ENCODE results near the gene ABO. TPM values are rescaled to one million over a fixed set of nuclear protein-coding genes. Genes with fewer than 3 reads are reported as not detected.
A peak's percentile ranks its signal among the peaks of the same experiment; 100 is the strongest.

Gene ABO
- total RNA-seq, 4 donors from 2014 or later: 43.7 to 283 (median 148) TPM

DNA sequence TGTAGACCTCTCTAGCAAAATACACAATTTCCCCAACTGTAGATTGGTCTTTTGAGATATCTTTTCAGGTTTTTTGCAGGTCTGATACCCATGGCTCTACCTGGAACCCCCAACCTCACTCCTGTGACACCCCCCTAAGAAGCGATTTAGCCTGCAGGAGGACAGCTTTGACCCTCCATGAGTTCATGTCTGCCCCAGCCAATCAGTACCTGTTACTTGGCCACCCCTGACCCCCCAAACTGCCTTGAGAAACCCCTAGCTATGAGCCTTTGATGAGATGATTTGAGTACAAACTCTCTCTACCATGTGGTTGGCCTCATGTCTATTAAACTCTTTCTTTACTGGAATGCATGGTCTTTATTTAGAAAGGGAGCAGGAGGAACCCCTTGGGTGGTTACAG, 25.7 kb downstream of the ABO start:
- no peak for TF ChIP-seq POLR2A (IDR thresholded peaks at IDR 0.05)
- TF ChIP-seq, protein P1, sequence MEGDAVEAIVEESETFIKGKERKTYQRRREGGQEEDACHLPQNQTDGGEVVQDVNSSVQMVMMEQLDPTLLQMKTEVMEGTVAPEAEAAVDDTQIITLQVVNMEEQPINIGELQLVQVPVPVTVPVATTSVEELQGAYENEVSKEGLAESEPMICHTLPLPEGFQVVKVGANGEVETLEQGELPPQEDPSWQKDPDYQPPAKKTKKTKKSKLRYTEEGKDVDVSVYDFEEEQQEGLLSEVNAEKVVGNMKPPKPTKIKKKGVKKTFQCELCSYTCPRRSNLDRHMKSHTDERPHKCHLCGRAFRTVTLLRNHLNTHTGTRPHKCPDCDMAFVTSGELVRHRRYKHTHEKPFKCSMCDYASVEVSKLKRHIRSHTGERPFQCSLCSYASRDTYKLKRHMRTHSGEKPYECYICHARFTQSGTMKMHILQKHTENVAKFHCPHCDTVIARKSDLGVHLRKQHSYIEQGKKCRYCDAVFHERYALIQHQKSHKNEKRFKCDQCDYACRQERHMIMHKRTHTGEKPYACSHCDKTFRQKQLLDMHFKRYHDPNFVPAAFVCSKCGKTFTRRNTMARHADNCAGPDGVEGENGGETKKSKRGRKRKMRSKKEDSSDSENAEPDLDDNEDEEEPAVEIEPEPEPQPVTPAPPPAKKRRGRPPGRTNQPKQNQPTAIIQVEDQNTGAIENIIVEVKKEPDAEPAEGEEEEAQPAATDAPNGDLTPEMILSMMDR (IDR thresholded peaks at IDR 0.05): no peak
- H3K27me3 ChIP-seq: no peaks in the 10 kb centered on the region
- no peak overlapping the region for H3K4me3 ChIP-seq
- DNase-seq: no peak
- H3K9me3 ChIP-seq: no peaks in the 10 kb centered on the region
- peaks cover 0 to 28% (median 4%) of the 10 kb centered on the region in 4 donors for H3K4me1 ChIP-seq
- no peak overlapping the region for H3K27ac ChIP-seq
- H3K36me3 ChIP-seq: no peaks in the 10 kb centered on the region

DNA sequence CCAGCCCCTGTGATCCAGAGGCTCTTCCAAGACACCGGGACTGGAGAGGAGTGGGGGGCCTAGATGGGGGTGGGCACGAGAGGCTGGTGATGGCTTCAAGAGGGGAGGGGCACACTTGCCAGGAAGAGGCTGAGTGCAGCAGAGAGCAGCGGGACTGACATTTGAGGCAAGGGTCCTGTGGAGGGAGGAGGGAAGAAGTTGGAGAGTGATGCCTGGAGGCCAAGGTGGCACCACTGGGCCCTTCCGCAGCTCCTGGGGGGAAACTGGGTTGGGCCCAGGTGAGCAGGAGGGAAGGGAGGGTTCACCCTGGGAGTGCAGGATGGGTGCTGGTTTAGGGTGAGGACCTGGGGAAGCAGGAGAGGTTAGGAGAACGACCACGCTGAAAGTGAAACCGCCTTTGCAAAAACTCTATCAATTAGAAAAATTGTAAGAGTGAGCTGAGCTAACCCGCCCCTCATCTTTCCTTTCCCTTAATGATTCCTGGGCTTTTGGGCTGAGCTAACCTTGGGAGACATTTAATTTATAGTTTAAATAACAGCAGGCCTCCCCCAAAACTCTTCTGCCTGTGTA, 26.2 kb downstream of the ABO start:
- no peaks in the 10 kb centered on the region for H3K27me3 ChIP-seq
- TF ChIP-seq, protein P1 (IDR thresholded peaks at IDR 0.05): no peak
- no peak for TF ChIP-seq POLR2A (IDR thresholded peaks at IDR 0.05)
- H3K36me3 ChIP-seq: no peaks in the 10 kb centered on the region
- H3K9me3 ChIP-seq: no peaks in the 10 kb centered on the region
- H3K27ac ChIP-seq: no peak overlapping the region
- no peak overlapping the region for H3K4me3 ChIP-seq
- H3K4me1 ChIP-seq: peaks cover 0 to 28% (median 4%) of the 10 kb centered on the region in 4 donors
- DNase-seq: peak in 1 of 3 donors; percentile 36

DNA sequence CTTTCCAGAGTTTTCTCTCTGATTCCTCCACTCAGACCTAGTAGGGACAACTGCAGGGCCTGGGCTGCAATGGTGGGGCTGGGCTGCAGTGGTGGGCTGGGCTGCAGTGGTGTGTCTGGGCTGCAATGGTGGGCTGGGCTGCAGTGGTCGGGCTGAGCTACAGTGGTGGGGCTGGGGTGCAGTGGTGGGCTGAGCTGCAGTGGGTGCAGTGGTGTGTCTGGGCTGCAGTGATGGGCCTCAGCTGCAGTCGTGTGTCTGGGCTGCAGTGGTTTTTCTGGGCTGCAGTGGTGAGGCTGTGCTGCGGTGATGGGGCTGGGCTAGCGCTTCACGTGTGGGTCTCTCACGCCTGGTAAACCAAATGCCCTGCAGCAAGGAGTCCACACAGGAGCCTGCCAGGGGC, 27.4 kb downstream of the ABO start:
- Histone ChIP-seq H3K27me3 (no peaks in the 10 kb centered on the region), H3K27ac (no peak overlapping the region), H3K36me3 (no peaks in the 10 kb centered on the region), H3K9me3 (no peaks in the 10 kb centered on the region), H3K4me3 (no peak overlapping the region), H3K4me1 (peaks cover 0 to 20% (median 3%) of the 10 kb centered on the region in 4 donors)
- DNase-seq: peak in 1 of 3 donors; percentile 41
- no peak for TF ChIP-seq POLR2A (IDR thresholded peaks at IDR 0.05)
- TF ChIP-seq, protein P1 (IDR thresholded peaks at IDR 0.05): no peak

DNA sequence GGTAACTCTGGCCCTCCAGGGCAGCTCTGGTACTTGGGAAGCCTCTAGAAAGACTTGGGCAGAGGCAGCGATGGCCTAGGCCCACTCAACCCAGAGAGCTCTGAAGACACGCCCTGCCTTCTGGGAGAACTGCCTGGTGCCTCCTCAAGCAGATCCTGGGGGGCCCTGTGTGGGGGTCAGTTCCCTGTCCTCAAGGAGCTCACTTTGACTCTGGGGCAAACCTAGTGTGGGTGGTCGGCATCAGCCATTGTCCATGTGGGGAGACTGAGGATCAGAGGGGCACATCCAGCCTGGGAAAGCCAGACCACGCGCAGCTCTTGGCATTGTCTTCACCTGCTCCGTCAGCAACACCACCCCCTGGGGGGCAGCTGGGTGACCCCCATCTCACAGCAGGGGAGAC, 28.0 kb downstream of the ABO start:
- no peak for TF ChIP-seq POLR2A (IDR thresholded peaks at IDR 0.05)
- TF ChIP-seq, protein P1 (IDR thresholded peaks at IDR 0.05): no peak
- Histone ChIP-seq H3K4me3 (no peak overlapping the region), H3K27me3 (no peaks in the 10 kb centered on the region), H3K27ac (no peak overlapping the region), H3K4me1 (peaks cover 0 to 17% (median 3%) of the 10 kb centered on the region in 4 donors), H3K9me3 (no peaks in the 10 kb centered on the region), H3K36me3 (no peaks in the 10 kb centered on the region)
- no peak for DNase-seq

DNA sequence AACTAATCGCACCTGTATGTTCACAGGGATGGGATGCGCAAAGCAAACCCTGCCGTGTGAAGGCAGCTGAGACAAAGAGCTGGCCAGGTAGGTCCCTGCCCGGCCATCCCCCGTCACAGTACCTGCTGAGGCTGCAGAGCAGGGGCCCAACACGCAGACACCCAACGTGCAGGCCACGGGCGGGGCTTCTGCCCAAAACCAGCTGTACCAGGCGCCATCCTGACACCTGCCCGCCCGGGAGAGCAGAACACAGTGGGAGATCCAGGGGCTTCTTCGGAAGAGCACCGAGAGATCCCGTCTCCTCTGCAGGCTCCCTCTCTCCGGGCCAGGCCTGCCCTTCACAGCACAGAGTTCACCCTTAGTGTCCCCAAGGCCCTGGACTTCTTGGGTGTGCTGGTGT, 28.4 kb downstream of the ABO start:
- Histone ChIP-seq H3K36me3 (no peaks in the 10 kb centered on the region), H3K4me3 (no peak overlapping the region), H3K9me3 (no peaks in the 10 kb centered on the region), H3K4me1 (peaks cover 0 to 12% (median 2%) of the 10 kb centered on the region in 4 donors), H3K27me3 (no peaks in the 10 kb centered on the region), H3K27ac (no peak overlapping the region)
- DNase-seq: no peak
- TF ChIP-seq, protein P1 (IDR thresholded peaks at IDR 0.05): no peak
- TF ChIP-seq POLR2A (IDR thresholded peaks at IDR 0.05): no peak

DNA sequence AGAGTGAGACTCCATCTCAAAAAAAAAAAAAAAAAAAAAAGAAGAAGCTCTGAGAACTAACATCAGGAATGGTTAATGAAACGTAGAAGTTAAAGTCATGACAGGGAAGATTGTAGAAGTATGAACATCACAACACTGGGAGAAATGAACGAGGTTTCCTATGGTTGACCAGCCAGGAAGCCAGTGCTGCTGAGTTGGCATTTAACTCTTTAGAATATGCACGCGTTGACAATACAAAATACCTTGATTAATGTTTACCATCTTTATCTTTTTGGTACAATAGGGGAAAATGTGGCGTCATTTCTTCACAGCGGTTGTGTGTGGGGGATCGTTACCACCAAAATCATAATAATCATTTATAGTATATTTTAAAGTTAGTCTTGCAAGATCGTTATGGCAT, 32.0 kb downstream of the ABO start:
- H3K9me3 ChIP-seq: no peaks in the 10 kb centered on the region
- peaks cover 0 to 17% (median 3%) of the 10 kb centered on the region in 4 donors for H3K4me1 ChIP-seq
- H3K4me3 ChIP-seq: no peak overlapping the region
- no peak overlapping the region for H3K27ac ChIP-seq
- no peak for DNase-seq
- no peaks in the 10 kb centered on the region for H3K36me3 ChIP-seq
- TF ChIP-seq, protein P1 (IDR thresholded peaks at IDR 0.05): no peak
- TF ChIP-seq POLR2A (IDR thresholded peaks at IDR 0.05): no peak
- no peaks in the 10 kb centered on the region for H3K27me3 ChIP-seq
